ENCODE results near the gene ARHGEF25.

DNA sequence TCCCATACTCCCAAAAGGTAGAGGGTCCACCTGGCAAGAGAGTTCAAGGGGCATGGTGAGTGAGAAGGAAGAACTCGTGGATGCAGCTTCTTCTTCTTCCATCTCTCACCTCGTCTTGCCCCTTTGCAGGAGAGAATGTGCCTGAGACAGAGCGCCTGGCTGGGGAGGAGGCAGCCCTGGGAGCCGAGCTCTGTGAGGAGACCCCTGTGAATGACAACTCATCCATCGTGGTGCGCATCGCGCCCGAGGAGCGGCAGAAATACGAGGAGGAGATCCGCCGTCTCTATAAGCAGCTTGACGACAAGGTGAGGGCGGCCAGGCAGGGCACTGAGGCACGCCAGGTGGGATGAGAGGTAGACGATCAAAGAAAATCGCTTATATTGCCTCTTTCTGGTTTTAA is 41.4 kb upstream of the ARHGEF25 start:
- TF ChIP-seq, protein P1, sequence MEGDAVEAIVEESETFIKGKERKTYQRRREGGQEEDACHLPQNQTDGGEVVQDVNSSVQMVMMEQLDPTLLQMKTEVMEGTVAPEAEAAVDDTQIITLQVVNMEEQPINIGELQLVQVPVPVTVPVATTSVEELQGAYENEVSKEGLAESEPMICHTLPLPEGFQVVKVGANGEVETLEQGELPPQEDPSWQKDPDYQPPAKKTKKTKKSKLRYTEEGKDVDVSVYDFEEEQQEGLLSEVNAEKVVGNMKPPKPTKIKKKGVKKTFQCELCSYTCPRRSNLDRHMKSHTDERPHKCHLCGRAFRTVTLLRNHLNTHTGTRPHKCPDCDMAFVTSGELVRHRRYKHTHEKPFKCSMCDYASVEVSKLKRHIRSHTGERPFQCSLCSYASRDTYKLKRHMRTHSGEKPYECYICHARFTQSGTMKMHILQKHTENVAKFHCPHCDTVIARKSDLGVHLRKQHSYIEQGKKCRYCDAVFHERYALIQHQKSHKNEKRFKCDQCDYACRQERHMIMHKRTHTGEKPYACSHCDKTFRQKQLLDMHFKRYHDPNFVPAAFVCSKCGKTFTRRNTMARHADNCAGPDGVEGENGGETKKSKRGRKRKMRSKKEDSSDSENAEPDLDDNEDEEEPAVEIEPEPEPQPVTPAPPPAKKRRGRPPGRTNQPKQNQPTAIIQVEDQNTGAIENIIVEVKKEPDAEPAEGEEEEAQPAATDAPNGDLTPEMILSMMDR (conservative IDR thresholded peaks at IDR 0.05) = no peak
- no peak for TF ChIP-seq EZH2 (IDR thresholded peaks at IDR 0.05; ENCODE audit: low read depth)

Data from PC-9 (cell line).